ENCODE results near the gene STRA8. TPM values are rescaled to one million over a fixed set of nuclear protein-coding genes. Genes with fewer than 3 reads are reported as not detected.
A peak's percentile ranks its signal among the peaks of the same experiment; 100 is the strongest.
"Not testable (repeated sequence)": the region's sequence is repeated elsewhere in the genome, so short reads cannot be mapped to it uniquely, and the experiment has no call there.

The STRA8 gene
- total RNA-seq, 1 donor from 2014 or later: not detected

DNA sequence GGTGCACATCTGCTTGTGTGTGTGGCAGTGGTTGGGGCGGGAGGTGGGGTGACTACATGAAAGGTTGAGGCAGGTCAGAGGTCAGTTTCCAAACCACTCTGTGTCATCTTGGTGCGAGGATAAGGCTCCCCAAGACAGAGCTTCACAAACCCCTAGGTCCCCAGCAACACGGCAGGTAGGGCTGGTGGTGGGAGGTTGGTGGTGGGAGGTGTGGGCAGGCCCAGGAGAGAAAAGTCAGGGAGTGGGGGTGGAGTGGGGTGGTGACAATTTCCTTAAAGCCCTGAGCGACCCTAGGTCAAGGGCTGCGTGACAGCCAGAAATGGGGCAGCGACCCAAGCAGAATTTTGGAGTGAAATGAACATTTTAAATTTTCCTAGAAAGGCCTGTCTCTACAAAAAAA is 1.6 kb upstream of the STRA8 start:
- peaks cover 2% of the 10 kb centered on the region for H3K9me3 Mint-ChIP-seq
- peaks cover 4% of the 10 kb centered on the region for H3K4me1 Mint-ChIP-seq
- no peak for DNase-seq (ENCODE audit: low read depth, low spot score)
- H3K36me3 Mint-ChIP-seq (ENCODE audit: low read depth): no peaks in the 10 kb centered on the region
- TF ChIP-seq, protein P1, sequence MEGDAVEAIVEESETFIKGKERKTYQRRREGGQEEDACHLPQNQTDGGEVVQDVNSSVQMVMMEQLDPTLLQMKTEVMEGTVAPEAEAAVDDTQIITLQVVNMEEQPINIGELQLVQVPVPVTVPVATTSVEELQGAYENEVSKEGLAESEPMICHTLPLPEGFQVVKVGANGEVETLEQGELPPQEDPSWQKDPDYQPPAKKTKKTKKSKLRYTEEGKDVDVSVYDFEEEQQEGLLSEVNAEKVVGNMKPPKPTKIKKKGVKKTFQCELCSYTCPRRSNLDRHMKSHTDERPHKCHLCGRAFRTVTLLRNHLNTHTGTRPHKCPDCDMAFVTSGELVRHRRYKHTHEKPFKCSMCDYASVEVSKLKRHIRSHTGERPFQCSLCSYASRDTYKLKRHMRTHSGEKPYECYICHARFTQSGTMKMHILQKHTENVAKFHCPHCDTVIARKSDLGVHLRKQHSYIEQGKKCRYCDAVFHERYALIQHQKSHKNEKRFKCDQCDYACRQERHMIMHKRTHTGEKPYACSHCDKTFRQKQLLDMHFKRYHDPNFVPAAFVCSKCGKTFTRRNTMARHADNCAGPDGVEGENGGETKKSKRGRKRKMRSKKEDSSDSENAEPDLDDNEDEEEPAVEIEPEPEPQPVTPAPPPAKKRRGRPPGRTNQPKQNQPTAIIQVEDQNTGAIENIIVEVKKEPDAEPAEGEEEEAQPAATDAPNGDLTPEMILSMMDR (conservative IDR thresholded peaks at IDR 0.05): no peak
- no peak overlapping the region for H3K27ac Mint-ChIP-seq (ENCODE audit: unreplicated experiment)
- no peak overlapping the region for H3K4me3 Mint-ChIP-seq
- no peaks in the 10 kb centered on the region for H3K27me3 Mint-ChIP-seq (ENCODE audit: low read depth)

DNA sequence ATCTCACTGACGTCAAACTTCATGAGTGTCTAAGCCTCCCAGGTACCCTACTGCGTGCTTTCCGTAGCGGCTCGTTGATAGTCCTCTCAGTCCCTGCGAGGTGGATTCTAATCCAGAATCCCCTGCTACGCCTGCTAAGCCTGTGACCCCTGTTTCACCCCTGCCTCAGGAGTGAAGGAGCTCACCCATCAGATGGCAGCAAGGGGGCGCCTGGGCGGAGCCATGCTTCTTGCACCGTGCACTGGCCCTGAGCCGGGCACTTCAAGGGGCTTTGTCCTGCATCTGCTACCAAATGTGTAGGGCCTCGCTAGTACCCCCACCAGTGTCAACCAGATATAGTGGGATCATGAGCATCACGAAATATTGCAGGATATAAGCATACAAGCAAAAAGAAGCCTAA is 918 bp upstream of the STRA8 start:
- TF ChIP-seq, protein P1 (conservative IDR thresholded peaks at IDR 0.05): peak; percentile 18
- no peaks in the 10 kb centered on the region for H3K27me3 Mint-ChIP-seq (ENCODE audit: low read depth)
- no peaks in the 10 kb centered on the region for H3K36me3 Mint-ChIP-seq (ENCODE audit: low read depth)
- peaks cover 4% of the 10 kb centered on the region for H3K4me1 Mint-ChIP-seq
- no peak overlapping the region for H3K27ac Mint-ChIP-seq (ENCODE audit: unreplicated experiment)
- no peak for DNase-seq (ENCODE audit: low read depth, low spot score)
- no peak overlapping the region for H3K4me3 Mint-ChIP-seq
- peaks cover 2% of the 10 kb centered on the region for H3K9me3 Mint-ChIP-seq

DNA sequence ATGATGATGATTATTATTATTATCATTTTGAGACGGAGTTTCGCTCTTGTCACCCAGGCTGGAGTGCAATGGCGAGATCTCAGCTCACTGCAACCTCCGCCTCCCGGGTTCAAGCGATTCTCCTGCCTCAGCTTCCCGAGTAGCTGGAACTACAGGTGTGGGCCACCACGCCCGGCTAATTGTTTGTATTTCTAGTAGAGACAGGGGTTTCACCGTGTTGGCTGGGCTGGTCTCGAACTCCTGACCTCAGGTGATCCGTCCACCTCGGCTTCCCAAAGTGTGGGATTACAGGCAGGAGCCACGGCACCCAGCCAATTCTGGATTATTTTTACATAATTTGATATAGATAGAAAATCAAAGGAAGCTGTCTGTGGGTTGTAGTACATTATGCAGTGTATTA is 457 bp downstream of the STRA8 start:
- H3K27ac Mint-ChIP-seq (ENCODE audit: unreplicated experiment); DNase-seq (ENCODE audit: low read depth, low spot score); H3K27me3 Mint-ChIP-seq (ENCODE audit: low read depth); H3K9me3 Mint-ChIP-seq; H3K4me1 Mint-ChIP-seq; H3K36me3 Mint-ChIP-seq (ENCODE audit: low read depth); H3K4me3 Mint-ChIP-seq: not testable (repeated sequence)

DNA sequence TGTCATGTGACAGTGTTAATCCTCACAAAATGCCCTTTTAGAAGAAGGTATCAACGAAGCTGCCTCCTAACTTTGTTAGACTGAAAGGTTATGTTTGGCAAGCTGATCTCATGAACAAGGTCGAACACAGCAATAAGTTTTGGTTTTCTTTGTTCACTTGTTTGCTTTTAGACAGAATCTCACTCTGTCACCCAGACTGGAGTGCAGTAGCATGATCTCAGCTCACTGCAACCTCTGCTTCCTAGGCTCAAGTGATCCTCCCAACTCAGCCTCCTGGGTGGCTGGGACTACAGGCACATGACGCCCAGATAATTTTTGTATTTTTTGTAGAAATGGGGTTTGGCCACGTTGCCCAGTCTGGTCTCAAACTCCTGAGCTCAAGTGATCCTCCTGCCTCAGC is 1.1 kb downstream of the STRA8 start:
- H3K9me3 Mint-ChIP-seq: no peaks in the 10 kb centered on the region

DNA sequence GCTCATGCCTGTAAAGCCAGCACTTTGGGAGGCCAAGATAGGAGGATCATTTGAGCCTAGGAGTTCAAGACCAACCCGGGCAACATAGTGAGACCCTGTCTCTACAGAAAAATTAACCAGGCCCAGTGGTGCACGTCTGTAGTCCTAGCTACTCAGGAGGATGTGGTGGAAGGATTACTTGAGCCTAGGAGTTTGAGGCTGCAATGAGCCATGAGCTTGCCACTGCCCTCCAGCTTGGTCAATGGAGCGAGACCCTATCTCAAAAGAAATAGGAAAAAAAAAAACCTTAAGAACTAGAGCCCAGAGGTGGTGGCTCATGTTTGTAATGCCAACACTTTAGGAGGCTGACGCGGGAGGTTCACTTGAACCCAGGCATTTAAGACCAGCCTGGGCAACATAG is 2.2 kb downstream of the STRA8 start:
- Mint-ChIP-seq H3K4me1 (peaks cover 4% of the 10 kb centered on the region), H3K4me3 (no peak overlapping the region), H3K9me3 (no peaks in the 10 kb centered on the region), H3K36me3 (ENCODE audit: low read depth) (no peaks in the 10 kb centered on the region), H3K27me3 (ENCODE audit: low read depth) (no peaks in the 10 kb centered on the region), H3K27ac (ENCODE audit: unreplicated experiment) (no peak overlapping the region)
- TF ChIP-seq, protein P1 (conservative IDR thresholded peaks at IDR 0.05): no peak
- no peak for DNase-seq (ENCODE audit: low read depth, low spot score)

More for the DNA sequence above, 1.1 kb downstream of the STRA8 start:
- H3K27me3 Mint-ChIP-seq (ENCODE audit: low read depth): no peaks in the 10 kb centered on the region
- H3K27ac Mint-ChIP-seq (ENCODE audit: unreplicated experiment): no peak overlapping the region
- peaks cover 4% of the 10 kb centered on the region for H3K4me1 Mint-ChIP-seq
- no peak for DNase-seq (ENCODE audit: low read depth, low spot score)
- TF ChIP-seq, protein P1 (conservative IDR thresholded peaks at IDR 0.05): no peak
- no peaks in the 10 kb centered on the region for H3K36me3 Mint-ChIP-seq (ENCODE audit: low read depth)
- no peak overlapping the region for H3K4me3 Mint-ChIP-seq

DNA sequence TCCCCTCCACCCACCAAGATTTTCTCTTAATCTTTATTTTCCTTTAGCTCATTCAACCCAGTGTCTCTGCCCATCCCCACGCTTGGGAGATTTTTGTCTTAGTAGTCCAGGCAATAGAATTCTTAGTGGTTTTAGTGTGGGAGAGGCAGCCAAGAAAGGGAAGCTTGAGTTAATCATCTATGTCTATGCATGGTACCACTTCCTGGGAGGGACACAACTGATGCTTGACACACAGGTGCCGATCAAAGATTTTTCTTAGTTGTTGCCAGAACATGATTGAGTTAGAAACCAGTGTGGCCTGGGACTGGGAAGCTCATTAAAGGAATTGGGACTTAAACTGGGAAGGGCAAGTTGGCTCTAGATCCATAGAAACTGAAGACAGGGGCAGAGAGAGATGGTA is 3.1 kb downstream of the STRA8 start:
- TF ChIP-seq, protein P1 (conservative IDR thresholded peaks at IDR 0.05): no peak
- Mint-ChIP-seq H3K9me3 (no peaks in the 10 kb centered on the region), H3K27me3 (ENCODE audit: low read depth) (no peaks in the 10 kb centered on the region), H3K27ac (ENCODE audit: unreplicated experiment) (no peak overlapping the region), H3K36me3 (ENCODE audit: low read depth) (no peaks in the 10 kb centered on the region), H3K4me1 (peaks cover 2% of the 10 kb centered on the region), H3K4me3 (no peak overlapping the region)
- no peak for DNase-seq (ENCODE audit: low read depth, low spot score)
